Left lung (tissue), 10 donors: ENCODE measurements around the gene DKK3. TPM values are rescaled to one million over a fixed set of nuclear protein-coding genes. Genes with fewer than 3 reads are reported as not detected.

Experiments
- ATAC-seq: fragments of 200-7000 bp; cut with Tn5 transposase; one replicate; pipeline ENCODE4 v1.9.1; 2020; ENCODE audit warnings: moderate library complexity
- DNase-seq, 4 donors: peaks; one replicate each; pipeline ENCODE4 v3.0.0-alpha.2; 2013 to 2020
- H3K27ac ChIP-seq, 2 donors: fragments of 200-600 bp; sonication (generic) in 1 of 2; one replicate each; pipeline versions ENCODE4 v1.5.0 to v1.8.0; 2020 to 2021
- H3K27me3 ChIP-seq, 2 donors: fragments of 200-600 bp; sonication (generic) in 1 of 2; one replicate each; pipeline versions ENCODE4 v1.5.0 to v1.8.0; 2020 to 2021
- H3K36me3 ChIP-seq, 2 donors: fragments of 200-600 bp; sonication (generic) in 1 of 2; one replicate each; pipeline versions ENCODE4 v1.5.0 to v1.8.0; 2020 to 2021
- H3K4me1 ChIP-seq, 2 donors: fragments of 200-600 bp; one replicate each; pipeline ENCODE4 v1.8.0; 2021
- H3K4me3 ChIP-seq, 2 donors: fragments of 200-600 bp; sonication (generic) in 1 of 2; one replicate each; pipeline versions ENCODE4 v1.5.0 to v1.8.0; 2020 to 2021; ENCODE audit warnings: mild to moderate bottlenecking in 1 of 2
- H3K9me3 ChIP-seq, 2 donors: fragments of 200-600 bp; sonication (generic) in 1 of 2; one replicate each; pipeline versions ENCODE4 v1.5.0 to v1.8.0; 2020 to 2021
- CTCF ChIP-seq, 2 donors: fragments of 200-600 bp; sonication (generic) in 1 of 2; IDR thresholded peaks; one replicate each; pipeline versions ENCODE4 v1.5.0 to v1.8.0; 2021; ENCODE audit warnings: antibody characterized with exemption in 2 of 2
- intact Hi-C, 2 donors: fragments of 100-400 bp; cut with DNase I; formaldehyde crosslinking; loops; one replicate each; pipeline versions ENCODE4 v1.11.2 to v1.14.2; 2022
- polyA plus RNA-seq, 6 donors: library from polyadenylated mRNA; unstranded; fragments of 120-200 nt; gene quantifications; one replicate each; pipeline ENCODE4 v1.2.1, GENCODE V29; 2013; ENCODE audit not compliant: insufficient read length in 6 of 6
- total RNA-seq, 2 donors: library from RNA; stranded (reverse); fragmentation: NEBNext Ultra II Directional; extraction: Animal tissue kit (Norgen Biotek cat#: 25700); gene quantifications; one replicate each; pipeline ENCODE4 v1.2.1, GENCODE V29; 2021
- donor health status: DM: no; HTN: yes; CAD: no.
- donor health status: DM: no; HTN: no; CAD: no.

DKK3 gene
- total and polyA plus RNA-seq, 8 donors, result 122 to 198 (median 167) TPM

DNA sequence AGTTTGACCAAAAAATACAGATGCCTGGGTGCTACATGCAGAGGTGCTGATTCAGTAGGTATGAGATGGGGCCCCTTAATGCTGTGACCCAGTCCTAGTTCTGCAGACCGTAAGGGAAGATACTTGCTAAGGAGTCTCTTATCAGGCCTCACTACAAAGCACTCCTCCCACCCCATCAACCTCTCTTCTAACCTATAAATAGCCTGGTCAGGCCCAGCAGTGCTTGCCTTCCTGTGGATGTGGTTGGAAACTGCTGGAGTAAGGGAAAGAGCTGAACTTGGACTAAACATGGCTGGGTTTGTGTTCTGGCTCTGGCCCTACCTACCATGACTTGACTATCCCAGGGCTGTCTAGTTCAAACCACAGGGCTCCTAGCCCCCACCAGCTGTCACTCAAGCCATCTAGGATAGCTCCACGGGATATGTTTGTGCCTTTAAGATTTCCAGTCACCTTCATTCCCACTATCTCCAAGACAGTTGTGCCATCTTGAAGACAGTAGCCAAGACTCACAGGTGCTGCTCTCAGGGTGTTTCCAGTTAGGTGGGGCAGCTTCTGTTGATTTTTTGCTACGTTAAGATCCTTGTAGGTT is 9.5 kb upstream of the DKK3 start:
- H3K27ac ChIP-seq, result no peak overlapping the region
- peak; percentile 53 for ATAC-seq

GRCh38 chr11:12017243-12017678 is 8.8 kb upstream of the DKK3 start:
- no peaks in the 10 kb centered on the region for H3K36me3 ChIP-seq
- intact Hi-C loops, result no loop called here
- no peak for TF ChIP-seq CTCF (IDR thresholded peaks at IDR 0.05)
- H3K4me3 ChIP-seq, result no peak overlapping the region
- no peaks in the 10 kb centered on the region for H3K4me1 ChIP-seq
- no peaks in the 10 kb centered on the region for H3K9me3 ChIP-seq
- H3K27me3 ChIP-seq, result no peaks in the 10 kb centered on the region
- no peak overlapping the region for H3K27ac ChIP-seq
- DNase-seq (no peak), ATAC-seq (peak; percentile 43)

More for the DNA sequence above, 9.5 kb upstream of the DKK3 start:
- no peaks in the 10 kb centered on the region for H3K36me3 ChIP-seq
- no peak for TF ChIP-seq CTCF (IDR thresholded peaks at IDR 0.05)
- intact Hi-C loops, result no loop called here
- no peak overlapping the region for H3K4me3 ChIP-seq
- H3K9me3 ChIP-seq, result no peaks in the 10 kb centered on the region
- H3K4me1 ChIP-seq, result no peaks in the 10 kb centered on the region
- no peak for DNase-seq
- H3K27me3 ChIP-seq, result no peaks in the 10 kb centered on the region

DNA sequence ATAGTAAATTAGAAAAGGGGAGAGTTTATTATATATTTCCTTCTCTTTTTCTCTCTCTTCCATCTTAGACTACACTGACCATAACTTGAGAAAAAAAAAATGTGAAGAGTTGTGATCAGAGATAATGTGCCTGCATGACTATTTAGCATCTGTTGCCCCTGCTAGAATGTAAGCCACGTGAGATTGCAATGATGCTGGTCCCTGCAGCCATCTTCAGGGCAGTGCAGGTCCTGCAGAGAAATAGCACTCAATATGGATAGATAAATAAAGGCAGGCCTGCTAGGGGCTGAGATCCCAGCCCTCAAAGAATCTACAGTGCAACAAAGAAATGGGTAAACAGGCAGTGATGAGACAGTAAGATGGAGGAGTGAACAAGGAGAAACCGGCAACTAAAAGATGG is 7.8 kb upstream of the DKK3 start:
- Histone ChIP-seq H3K36me3 (no peaks in the 10 kb centered on the region), H3K4me1 (no peaks in the 10 kb centered on the region), H3K27me3 (peaks cover 0 to 7% of the 10 kb centered on the region in 2 donors), H3K27ac (no peak overlapping the region), H3K4me3 (no peak overlapping the region), H3K9me3 (no peaks in the 10 kb centered on the region)
- intact Hi-C loops, result no loop called here
- no peak for TF ChIP-seq CTCF (IDR thresholded peaks at IDR 0.05)
- DNase-seq (no peak), ATAC-seq (no peak)

DNA sequence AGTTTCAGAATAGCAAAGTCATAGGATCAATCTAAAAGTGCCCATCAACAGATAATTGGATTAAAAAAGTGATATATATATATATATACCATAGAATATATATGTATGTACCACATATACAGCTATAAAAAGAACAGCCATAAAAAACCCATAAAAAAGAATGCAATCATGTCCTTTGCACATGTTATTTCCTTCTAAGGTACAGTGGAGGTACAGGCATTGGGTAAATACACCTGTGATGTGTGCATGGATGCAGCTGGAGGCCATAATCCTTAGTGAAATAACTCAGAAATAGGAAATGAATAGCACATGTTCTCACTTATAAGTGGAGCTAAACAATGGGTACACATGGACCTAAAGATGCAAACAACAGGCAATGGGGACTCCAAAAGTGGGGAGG is 7.1 kb upstream of the DKK3 start:
- TF ChIP-seq CTCF (IDR thresholded peaks at IDR 0.05), result no peak
- intact Hi-C loops, result no loop called here
- Histone ChIP-seq H3K4me1 (no peaks in the 10 kb centered on the region), H3K36me3 (no peaks in the 10 kb centered on the region), H3K27ac (no peak overlapping the region), H3K9me3 (no peaks in the 10 kb centered on the region), H3K27me3 (peaks cover 0 to 15% of the 10 kb centered on the region in 2 donors), H3K4me3 (no peak overlapping the region)
- no peak for ATAC-seq
- no peak for DNase-seq

DNA sequence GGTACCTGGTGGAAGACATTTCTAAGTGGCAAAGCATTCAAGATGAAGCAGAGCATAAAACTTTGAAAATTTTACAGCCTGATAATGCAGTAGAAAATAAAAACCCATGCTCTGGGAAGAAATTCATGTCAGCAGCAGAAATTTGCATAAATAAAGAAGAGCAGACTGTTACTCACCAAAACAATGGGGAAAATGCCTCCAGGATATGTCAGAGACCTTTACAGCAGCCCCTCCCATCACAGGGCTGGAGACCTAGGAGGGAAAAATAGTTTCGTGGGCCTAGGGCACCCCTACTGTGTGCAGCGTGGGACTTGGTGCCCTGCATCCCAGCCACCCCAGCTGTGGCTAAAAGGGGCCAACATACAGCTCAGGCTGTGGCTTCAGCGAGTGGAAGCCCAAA is 5.4 kb upstream of the DKK3 start:
- no peak for TF ChIP-seq CTCF (IDR thresholded peaks at IDR 0.05)
- Histone ChIP-seq H3K4me3 (no peak overlapping the region), H3K9me3 (no peaks in the 10 kb centered on the region), H3K27me3 (peaks cover 0 to 32% of the 10 kb centered on the region in 2 donors), H3K36me3 (no peaks in the 10 kb centered on the region), H3K27ac (no peak overlapping the region), H3K4me1 (peaks cover 0 to 1% of the 10 kb centered on the region in 2 donors)
- intact Hi-C loops, result no loop called here
- DNase-seq, result no peak
- ATAC-seq, result no peak
